ENCODE measurements around the gene ESR1.
"Not testable (repeated sequence)": the region's sequence is repeated elsewhere in the genome, so short reads cannot be mapped to it uniquely, and the experiment has no call there.

The ESR1 gene

DNA sequence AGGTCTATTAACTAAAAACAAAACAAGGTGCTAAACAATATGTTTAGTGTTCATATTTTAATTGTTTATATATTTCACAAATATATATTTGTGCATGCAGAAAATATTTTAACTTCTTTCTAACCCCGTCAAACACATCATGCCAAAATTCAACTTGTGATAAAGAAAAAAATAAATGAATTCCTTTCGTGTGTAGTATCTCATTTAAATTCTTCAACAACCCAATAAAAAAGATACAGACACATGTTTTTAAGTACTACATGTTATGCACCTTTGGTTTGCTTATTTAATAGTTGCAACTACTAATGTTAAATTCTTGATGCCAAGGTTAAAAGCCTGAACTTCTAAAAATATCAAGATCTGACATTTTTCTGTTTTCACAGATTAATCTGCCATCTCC, 252.4 kb downstream of the ESR1 start:
- DNase-seq: no peak

- DNase-seq: no peak
Measured at GRCh38 chr6:152062476-152062875, 255.0 kb downstream of the ESR1 start.

- DNase-seq: no peak
Measured at GRCh38 chr6:152063170-152063921, 255.9 kb downstream of the ESR1 start.

DNA sequence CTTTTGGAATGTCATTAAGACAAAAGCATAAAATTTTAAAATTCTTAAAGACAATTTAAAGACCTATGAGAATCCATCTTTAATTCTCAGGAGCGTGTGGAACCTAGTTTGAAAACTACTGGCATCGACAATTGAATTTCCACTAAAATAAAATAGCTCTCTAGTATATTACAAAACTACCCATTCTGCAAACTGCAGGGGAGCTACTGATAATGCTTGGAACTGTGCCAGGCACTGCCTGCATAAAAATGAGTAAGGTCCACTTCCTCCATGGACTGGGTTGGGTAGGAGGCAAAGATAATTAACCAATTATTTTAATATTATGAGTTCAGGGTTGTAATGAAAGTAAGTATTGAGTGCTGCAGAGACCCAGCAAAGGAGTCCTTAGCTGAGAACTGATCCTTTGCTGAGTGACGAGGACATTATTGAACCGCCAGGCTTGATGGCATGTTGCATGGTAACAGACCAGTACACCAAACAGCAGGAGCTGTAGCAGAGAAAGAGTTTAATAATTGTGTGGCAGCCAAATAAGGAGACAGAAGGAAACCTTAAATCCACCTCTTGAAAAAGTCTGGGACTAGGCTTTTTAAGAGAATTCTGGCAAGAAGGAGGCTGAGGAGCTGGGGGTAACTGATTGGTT, 261.3 kb downstream of the ESR1 start:
- no peak for DNase-seq

DNA sequence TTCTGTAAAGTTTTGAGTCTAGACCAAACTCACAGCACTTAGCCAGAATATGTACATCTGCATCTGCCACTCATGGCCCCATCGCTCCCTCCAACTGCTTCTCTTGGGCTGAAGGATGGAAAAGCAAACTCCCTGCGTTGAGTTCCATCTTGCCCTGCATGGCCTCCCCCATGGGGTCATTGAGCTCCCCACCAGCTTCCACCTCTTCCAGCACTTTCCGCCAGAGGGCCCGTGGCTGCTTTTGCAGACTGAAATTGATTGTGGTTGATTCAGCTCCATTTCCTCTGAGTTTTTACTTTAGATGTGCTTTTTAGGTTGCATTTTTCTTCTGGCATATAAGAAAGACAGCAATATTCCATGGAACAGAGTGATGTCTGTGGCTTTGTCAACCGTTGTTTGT, 263.1 kb downstream of the ESR1 start:
- no peak for DNase-seq

DNA sequence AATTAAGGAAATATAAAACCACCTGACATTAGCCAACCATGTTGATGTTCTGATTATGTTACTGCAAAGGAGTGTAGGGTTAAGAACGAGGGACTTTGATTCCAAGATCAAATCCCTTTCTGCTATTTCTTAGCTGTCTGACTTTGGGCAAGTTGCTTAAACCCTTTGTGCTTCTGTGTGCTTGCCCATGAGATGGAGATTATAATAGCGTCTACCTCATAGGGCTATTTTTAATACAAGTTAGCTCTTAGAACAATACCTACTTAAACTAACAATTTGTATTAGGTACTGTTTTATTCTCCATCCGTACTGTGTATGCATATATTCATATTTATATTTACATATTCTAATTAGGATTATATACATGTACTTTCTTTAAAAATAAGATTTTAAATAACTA, 263.8 kb downstream of the ESR1 start:
- DNase-seq: no peak

DNA sequence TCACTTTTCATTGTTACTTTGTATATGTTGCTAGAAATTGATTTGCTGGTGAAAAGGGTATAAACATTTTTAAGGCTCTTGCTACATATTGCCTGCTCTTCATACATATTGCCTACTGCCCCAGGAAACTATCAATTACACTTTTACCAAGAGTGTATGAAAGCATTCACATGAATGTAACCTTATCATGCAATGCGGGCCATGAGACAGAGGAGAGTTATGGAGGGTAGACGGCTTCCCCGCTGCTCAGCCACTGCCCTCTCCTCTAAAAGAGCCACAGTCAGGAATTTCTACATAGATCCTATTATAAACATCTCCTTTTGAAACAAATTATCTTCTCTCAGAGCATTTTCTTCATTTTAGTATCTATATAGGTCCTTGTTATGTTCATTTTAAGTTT, 264.4 kb downstream of the ESR1 start:
- no peak for DNase-seq

DNA sequence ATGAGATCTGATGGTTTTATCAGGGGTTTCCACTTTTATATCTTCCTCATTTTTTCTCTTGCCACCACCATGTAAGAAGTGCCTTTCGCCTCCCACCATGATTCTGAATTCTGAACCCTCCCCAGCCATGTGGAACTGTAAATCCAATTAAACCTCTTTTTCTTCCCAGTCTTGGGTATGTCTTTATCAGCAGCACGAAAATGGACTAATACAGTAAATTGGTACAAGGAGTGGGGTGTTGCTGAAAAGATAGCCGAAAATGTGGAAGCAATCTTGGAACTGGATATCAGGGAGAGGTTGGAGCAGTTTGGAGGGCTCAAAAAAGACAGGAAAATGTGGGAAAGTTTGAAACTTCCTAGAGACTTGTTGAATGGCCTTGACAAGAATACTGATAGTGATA, 268.8 kb downstream of the ESR1 start:
- DNase-seq: not testable (repeated sequence)

- DNase-seq: no peak
Measured at GRCh38 chr6:152078001-152078400, 270.5 kb downstream of the ESR1 start.

DNA sequence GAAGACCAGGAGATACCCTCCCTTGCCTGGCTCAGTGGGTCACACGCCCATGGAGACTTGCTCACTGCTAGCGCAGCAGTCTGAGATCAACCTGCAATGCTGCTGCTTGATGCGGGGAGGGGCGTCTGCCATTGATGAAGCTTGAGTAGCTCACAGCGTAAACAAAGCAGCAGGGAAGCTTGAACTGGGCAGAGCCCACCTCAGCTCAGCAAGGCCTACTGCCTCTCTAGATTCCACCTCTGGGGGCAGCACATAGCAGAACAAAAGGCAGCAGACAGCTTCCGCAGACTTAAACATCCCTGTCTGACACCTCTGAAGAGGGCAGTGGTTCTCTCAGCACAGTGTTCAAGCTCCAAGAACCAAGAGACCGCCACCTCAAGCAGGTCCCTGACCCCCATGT, 271.3 kb downstream of the ESR1 start:
- DNase-seq: no peak

DNA sequence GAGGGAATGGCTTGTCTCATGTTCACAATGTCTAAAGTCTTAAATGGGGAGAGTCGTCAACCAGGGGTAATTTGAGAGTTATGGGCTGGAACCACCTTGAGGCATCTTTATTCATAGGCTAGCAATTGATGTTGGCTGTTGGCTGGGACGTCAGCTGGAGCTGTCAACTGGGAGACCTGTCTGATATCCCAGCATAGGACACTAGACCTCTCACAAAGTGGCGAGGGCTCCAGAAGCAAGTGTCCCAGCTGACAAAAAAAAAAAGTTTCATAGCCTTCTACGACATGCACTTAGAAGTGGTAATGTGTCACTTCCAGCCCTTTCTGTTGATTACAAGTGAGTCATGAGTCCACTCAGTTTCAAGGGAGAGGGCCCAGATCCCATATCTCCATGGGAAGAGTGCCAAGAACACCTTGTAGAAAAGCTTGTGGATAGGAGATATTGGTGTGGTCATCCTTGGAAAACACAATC, 278.0 kb downstream of the ESR1 start:
- DNase-seq: no peak

DNA sequence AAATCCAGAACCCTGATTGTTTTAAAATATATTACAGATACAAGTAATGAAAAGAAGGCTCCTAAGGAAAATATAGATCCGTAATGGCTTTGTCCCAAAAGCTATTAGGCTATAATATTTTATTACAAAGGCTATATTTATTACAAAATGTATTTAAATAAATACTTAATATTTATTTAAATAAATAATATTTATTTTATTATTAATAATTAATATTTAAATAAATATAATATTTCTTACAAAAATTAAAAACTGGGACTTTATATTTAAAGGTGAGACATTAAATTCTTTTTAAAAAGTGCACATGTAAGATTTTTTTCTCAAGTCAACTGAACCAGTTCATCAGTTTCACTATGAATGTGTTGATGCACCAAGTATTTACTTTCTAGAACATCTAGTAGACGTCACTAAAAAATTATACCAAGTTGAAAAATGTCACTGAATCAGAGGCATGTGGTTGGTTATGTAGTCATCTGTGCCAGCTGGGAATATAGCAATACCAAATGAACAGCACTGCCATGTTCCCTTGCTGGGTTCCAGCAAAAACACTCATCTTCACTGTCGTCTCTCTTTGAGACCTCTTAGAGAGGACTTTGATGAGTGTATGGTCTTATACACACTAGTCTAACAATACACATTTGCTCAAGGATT, 278.9 kb downstream of the ESR1 start:
- DNase-seq: no peak

GRCh38 chr6:152087096-152087495, 279.6 kb downstream of the ESR1 start:
- DNase-seq: no peak

GRCh38 chr6:152087701-152088100, 280.2 kb downstream of the ESR1 start:
- DNase-seq: no peak

DNA sequence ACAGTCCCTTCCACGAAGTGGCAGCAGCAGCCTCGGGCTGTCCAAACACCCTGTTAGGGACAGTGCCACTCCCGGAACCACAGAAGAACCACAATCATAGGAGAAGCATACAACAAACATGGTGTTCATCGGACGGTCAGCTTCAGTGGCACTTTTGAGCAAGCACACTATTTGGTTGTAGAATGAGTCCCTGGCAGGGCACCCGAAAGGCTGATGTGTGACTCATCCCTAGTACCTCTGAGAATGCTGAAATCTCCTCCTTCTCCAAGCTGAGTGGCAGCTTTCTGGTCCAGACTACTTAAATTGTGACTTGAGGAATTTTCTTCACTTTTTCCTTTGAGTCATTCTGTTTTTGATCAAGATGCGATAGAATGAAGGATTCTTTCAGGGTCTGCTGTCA, 282.5 kb downstream of the ESR1 start:
- DNase-seq: no peak

DNA sequence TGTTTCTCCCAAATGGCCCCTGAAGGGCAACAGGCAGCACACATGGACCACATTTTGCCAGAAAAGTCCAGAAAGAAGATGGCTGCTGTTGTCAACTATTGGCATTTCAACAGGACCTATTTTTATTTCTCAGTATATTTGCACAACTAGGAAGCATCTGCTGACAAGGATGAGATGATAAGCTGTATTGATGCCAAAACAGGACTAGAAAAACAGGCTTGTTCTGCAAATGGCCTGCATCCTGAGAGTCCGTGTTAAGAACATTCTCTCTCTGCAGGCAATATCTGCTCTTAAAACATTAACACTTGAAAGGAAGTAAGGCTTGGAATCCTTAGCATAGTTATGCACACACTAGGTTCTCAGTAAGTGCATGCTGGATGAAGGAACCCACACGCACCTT, 283.7 kb downstream of the ESR1 start:
- no peak for DNase-seq

- no peak for DNase-seq
Measured at GRCh38 chr6:152091851-152092341, 284.4 kb downstream of the ESR1 start.

- no peak for DNase-seq
Measured at GRCh38 chr6:152093711-152094110, 286.2 kb downstream of the ESR1 start.

DNA sequence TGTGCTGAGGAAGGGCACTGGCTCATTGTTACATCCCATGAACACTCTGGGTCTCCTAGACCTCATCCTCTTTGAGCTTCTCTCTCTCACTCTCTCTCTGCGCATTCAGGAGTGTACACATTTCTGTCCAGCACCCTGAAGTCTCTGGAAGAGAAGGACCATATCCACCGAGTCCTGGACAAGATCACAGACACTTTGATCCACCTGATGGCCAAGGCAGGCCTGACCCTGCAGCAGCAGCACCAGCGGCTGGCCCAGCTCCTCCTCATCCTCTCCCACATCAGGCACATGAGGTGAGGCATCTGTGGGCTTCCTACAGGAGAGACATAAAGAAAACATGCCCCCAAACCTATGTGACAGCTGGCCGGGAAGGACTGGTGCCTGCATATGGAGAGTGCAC, 286.8 kb downstream of the ESR1 start:
- DNase-seq: no peak

DNA sequence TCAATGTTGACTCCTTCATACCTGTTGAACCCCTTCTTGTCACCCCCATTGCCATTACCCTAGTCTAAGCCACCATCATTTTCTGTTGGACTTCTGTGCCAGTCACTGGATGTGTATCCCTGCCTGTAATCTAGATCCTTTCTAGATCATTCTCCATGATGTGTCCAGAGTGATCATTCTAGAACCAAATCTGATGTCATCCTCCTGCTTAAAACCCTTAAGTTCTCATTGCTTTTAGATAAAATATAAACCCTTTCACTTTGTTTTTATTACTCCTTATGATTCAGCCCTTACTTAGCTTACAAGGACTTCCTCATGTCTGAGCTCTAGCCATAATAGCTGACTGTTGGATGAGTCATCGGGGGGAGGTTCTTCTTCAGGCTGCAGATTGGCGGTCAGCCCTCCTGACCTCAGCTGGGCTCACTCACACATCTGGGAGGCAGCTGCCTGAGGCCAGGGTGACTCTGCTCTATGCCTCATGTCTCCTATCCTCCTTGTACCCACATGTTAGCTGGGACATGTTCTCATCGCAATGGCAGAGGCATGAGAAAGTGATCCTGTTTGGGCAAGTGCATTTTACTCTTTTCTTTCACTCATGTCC, 287.6 kb downstream of the ESR1 start:
- no peak for DNase-seq

DNA sequence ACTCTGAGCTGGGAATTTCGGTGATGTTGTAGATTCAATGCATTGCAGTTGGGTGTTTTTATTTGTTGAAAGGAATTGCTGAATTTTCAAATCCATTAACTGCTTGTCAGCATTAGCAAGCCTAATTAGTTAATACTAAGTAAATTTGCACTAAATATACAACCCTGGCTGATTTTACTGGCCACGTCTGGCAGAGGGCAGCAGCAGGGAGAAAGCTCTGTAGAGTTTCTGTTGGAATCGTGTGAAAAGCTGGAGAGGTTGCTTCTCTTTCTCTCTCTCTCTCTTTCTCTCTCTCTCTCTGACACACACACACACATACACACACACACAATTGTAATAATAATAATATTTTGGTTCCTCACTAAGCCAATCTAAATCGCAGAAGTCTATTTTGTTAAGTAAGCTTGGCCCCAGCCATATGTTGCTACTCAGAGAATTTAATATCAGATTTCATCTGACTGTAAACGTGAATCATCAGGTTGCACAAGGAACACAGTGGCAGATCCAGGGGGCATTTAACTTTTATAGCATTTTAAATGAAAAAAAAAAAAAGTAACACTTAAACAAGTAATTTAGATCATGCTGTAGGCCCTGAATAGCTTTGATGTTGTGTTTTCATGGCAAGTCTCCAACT, 289.5 kb downstream of the ESR1 start:
- DNase-seq: no peak

DNA sequence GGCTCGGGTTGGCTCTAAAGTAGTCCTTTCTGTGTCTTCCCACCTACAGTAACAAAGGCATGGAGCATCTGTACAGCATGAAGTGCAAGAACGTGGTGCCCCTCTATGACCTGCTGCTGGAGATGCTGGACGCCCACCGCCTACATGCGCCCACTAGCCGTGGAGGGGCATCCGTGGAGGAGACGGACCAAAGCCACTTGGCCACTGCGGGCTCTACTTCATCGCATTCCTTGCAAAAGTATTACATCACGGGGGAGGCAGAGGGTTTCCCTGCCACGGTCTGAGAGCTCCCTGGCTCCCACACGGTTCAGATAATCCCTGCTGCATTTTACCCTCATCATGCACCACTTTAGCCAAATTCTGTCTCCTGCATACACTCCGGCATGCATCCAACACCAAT, 291.2 kb downstream of the ESR1 start:
- DNase-seq: no peak
